Endothelial cell of umbilical vein (primary cell): ENCODE data around the gene FBN3. TPM values are rescaled to one million over a fixed set of nuclear protein-coding genes. Genes with fewer than 3 reads are reported as not detected.

Experiments used
- BruUV-seq: library from RNA; stranded (reverse); fragments of 400-500 nt; replicated peaks from 2 replicates; lab custom pipeline; 2021; lab: Mats Ljungman, UMichigan
- CTCF ChIA-PET: fragments of 300-600, 350-600 bp; sonication (Branson Sonifier 250); formaldehyde crosslinking; loops from one replicate; lab custom pipeline; 2021; ENCODE audit warnings: antibody characterized with exemption, inconsistent platforms; lab: Charles Lee
- POLR2A ChIA-PET: fragments of 300-600, 350-600 bp; sonication (Branson Sonifier 250); formaldehyde crosslinking; loops from one replicate; lab custom pipeline; 2021; ENCODE audit warnings: antibody characterized with exemption, inconsistent platforms; lab: Charles Lee
- DNase-seq: peaks from one replicate; pipeline ENCODE4 v3.0.0-alpha.2; 2011; ENCODE audit warnings: low read depth, low spot score
- FAIRE-seq: peaks from 2 replicates; lab custom pipeline; 2011; peaks lifted over from hg19 to GRCh38; lab: Jason Lieb, UNC
- H2AFZ ChIP-seq: 2 replicates; pipeline ENCODE4 v1.6.0; 2012; ENCODE audit warnings: low read depth, low read length, control low read depth, inconsistent platforms
- H3K27ac ChIP-seq: 2 replicates; pipeline ENCODE4 v1.5.1; 2011; ENCODE audit warnings: low read depth, mild to moderate bottlenecking, control low read depth, low read length, moderate library complexity; ENCODE audit not compliant: insufficient read depth
- H3K27me3 ChIP-seq, 2 experiments: 2 replicates each; pipeline versions ENCODE4 v1.6.0 to v1.6.1; 2011; ENCODE audit warnings: low read length in 2 of 2, mixed read lengths in 1 of 2; ENCODE audit not compliant: control insufficient read depth in 2 of 2, insufficient read depth in 2 of 2
- H3K36me3 ChIP-seq, 2 experiments: 2 replicates in 1 of 2; 3 replicates in 1 of 2; pipeline ENCODE4 v1.5.1; 2011; ENCODE audit warnings: low read length in 2 of 2, mild to moderate bottlenecking in 1 of 2, moderate library complexity in 1 of 2; ENCODE audit not compliant: control insufficient read depth in 2 of 2, insufficient read depth in 2 of 2; ENCODE audit errors: extremely low read depth in 1 of 2
- H3K4me1 ChIP-seq: 3 replicates; pipeline ENCODE4 v1.5.1; 2011; ENCODE audit warnings: mild to moderate bottlenecking, low read length; ENCODE audit not compliant: control insufficient read depth, insufficient read depth; ENCODE audit errors: extremely low read depth
- H3K4me2 ChIP-seq: 2 replicates; pipeline ENCODE4 v1.6.1; 2011; ENCODE audit warnings: low read length, control low read depth, mixed read lengths; ENCODE audit not compliant: insufficient read depth
- H3K4me3 ChIP-seq, 3 experiments: fragments of 200-600 bp in 1 of 3; sonication (generic), shearing (Covaris generic) in 1 of 3; replicated peaks in 1 of 3; 2 replicates each; pipeline ENCODE4 v1.5.1; 2011 to 2016; ENCODE audit warnings: control low read depth in 3 of 3, low read length in 3 of 3, mild to moderate bottlenecking in 2 of 3, inconsistent platforms in 1 of 3, low read depth in 1 of 3, moderate library complexity in 1 of 3; ENCODE audit not compliant: insufficient read depth in 1 of 3
- H3K79me2 ChIP-seq: 2 replicates; pipeline ENCODE4 v1.6.0; 2012; ENCODE audit warnings: low read length, inconsistent platforms; ENCODE audit not compliant: control insufficient read depth, insufficient read depth
- H3K9ac ChIP-seq: replicated peaks from 2 replicates; pipeline ENCODE3; 2011; ENCODE audit warnings: low read length, control low read depth; ENCODE audit not compliant: insufficient read depth; ENCODE audit errors: extremely low read depth
- H3K9me1 ChIP-seq: replicated peaks from 3 replicates; pipeline ENCODE4 v1.6.0; 2011; ENCODE audit warnings: mild to moderate bottlenecking, low read length; ENCODE audit not compliant: control insufficient read depth, insufficient read depth; ENCODE audit errors: extremely low read depth
- H3K9me3 ChIP-seq: replicated peaks from 2 replicates; pipeline ENCODE4 v1.5.1; 2012; ENCODE audit warnings: low read length, inconsistent platforms; ENCODE audit not compliant: control insufficient read depth, insufficient read depth
- H4K20me1 ChIP-seq: replicated peaks from 2 replicates; pipeline ENCODE3; 2011; ENCODE audit warnings: mild to moderate bottlenecking, low read length; ENCODE audit not compliant: control insufficient read depth, insufficient read depth; ENCODE audit errors: extremely low read depth
- EZH2 ChIP-seq: IDR thresholded peaks from 2 replicates; pipeline ENCODE4 v1.6.1; 2012; ENCODE audit warnings: borderline replicate concordance, low read depth, mild to moderate bottlenecking, moderate library complexity, low read length, inconsistent platforms; ENCODE audit not compliant: severe bottlenecking
- FOS ChIP-seq: IDR thresholded peaks from 2 replicates; pipeline ENCODE4 v1.6.1; 2011; ENCODE audit warnings: mild to moderate bottlenecking, low read length, moderate library complexity, borderline replicate concordance; ENCODE audit not compliant: insufficient read depth
- GATA2 ChIP-seq: IDR thresholded peaks from 2 replicates; pipeline ENCODE4 v1.7.0; 2011; ENCODE audit warnings: low read depth, mild to moderate bottlenecking, moderate library complexity, mixed read lengths, low read length; ENCODE audit not compliant: insufficient read length, insufficient read depth
- JUN ChIP-seq: IDR thresholded peaks from 2 replicates; pipeline ENCODE4 v1.6.1; 2011; ENCODE audit warnings: borderline replicate concordance, low read depth; ENCODE audit not compliant: insufficient read length, insufficient read depth
- MYC ChIP-seq: IDR thresholded peaks from one replicate; pipeline ENCODE4 v1.6.1; 2011; ENCODE audit warnings: mild to moderate bottlenecking, low read depth, low read length
- POLR2A ChIP-seq: IDR thresholded peaks from 2 replicates; pipeline ENCODE4 v1.6.1; 2012; ENCODE audit warnings: low read depth, mild to moderate bottlenecking, control low read depth, low read length
- POLR2AphosphoS5 ChIP-seq: IDR thresholded peaks from 2 replicates; pipeline ENCODE4 v1.6.1; 2012; ENCODE audit warnings: low read depth, mild to moderate bottlenecking, control low read depth, low read length, moderate library complexity; ENCODE audit not compliant: insufficient read depth
- dilution Hi-C: fragments of 300-500 bp; cut with MboI; formaldehyde crosslinking; loops from one replicate; pipeline ENCODE4 v1.15.0; 2019; ENCODE audit warnings: low sequenced_read_pairs; ENCODE audit not compliant: extremely low pct_ligation_motif_present
- intact Hi-C: fragments of 100-400 bp; cut with micrococcal nuclease; formaldehyde crosslinking; loops from one replicate; pipeline ENCODE4 v1.10.0; 2022
- polyA plus RNA-seq, 4 experiments: library from polyadenylated mRNA; depleted of rRNA in 3 of 4; stranded (reverse) in 3 of 4; unstranded in 1 of 4; fragments of >200 nt; gene quantifications; 2 replicates each; pipeline versions ENCODE4 v1.2.1 to v1.2.3, GENCODE V29; 2011 to 2012; ENCODE audit warnings: missing spikeins in 1 of 4
- total RNA-seq: library from RNA; stranded (reverse); gene quantifications from 2 replicates; pipeline ENCODE4 v1.2.3, GENCODE V29; 2021
- TF ChIP-seq, protein P1 (sequence below), 2 donors: IDR thresholded peaks; 1 replicate in 1 of 2; 2 replicates in 1 of 2; pipeline ENCODE4 v1.5.1; 2011; ENCODE audit warnings: low read length in 2 of 2, mild to moderate bottlenecking in 2 of 2, moderate library complexity in 2 of 2, control low read depth in 1 of 2, inconsistent platforms in 1 of 2, low read depth in 1 of 2; ENCODE audit not compliant: insufficient read depth in 1 of 2; ENCODE audit errors: extremely low read depth in 1 of 2
- TF ChIP-seq, protein P2 (sequence below): IDR thresholded peaks from 2 replicates; pipeline ENCODE4 v1.6.1; 2011; ENCODE audit not compliant: insufficient read depth, insufficient read length

Gene FBN3
- total and polyA plus RNA-seq, 2 donors (not counting 3 experiments of a cell fraction or from before 2014, with no cell fraction given), result not detected

DNA sequence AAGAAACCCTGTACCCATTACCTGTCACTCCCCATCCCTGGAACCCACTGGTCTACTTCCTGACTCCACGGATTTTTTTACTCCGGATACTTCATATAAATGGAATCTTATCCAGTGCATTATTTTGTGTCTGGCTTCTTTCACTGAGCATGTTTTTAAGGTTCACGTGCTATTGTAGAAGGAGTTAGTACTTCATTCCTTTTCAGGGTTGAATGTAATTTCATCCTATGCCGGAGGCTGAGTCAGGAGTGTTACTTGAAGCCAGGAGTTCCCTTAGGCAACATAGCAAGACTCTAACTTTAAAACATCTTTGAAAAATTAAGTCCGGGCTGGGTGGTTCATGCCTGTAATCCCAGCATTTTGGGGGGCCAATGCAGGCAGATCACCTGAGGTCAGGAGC lies 126.0 kb downstream of the FBN3 start:
- no peaks in the 10 kb centered on the region for H3K4me1 ChIP-seq
- H3K4me2 ChIP-seq, result no peak overlapping the region
- H3K79me2 ChIP-seq, result no peaks in the 10 kb centered on the region
- dilution Hi-C loops, result no loop called here
- H3K9ac ChIP-seq, result no peak overlapping the region
- H3K27ac ChIP-seq, result no peak overlapping the region
- ChIA-PET CTCF (no interaction called here), POLR2A (no interaction called here)
- DNase-seq, result no peak
- no peak for FAIRE-seq
- H4K20me1 ChIP-seq, result no peaks in the 10 kb centered on the region
- no peaks in the 10 kb centered on the region for H3K9me3 ChIP-seq
- no peak overlapping the region for H3K4me3 ChIP-seq
- H2AFZ ChIP-seq, result no peak overlapping the region
- intact Hi-C loops, result no loop called here
- TF ChIP-seq FOS (no peak), MYC (no peak), GATA2 (no peak), POLR2AphosphoS5 (no peak), POLR2A (no peak), EZH2 (no peak), JUN (no peak)
- TF ChIP-seq, protein P1, sequence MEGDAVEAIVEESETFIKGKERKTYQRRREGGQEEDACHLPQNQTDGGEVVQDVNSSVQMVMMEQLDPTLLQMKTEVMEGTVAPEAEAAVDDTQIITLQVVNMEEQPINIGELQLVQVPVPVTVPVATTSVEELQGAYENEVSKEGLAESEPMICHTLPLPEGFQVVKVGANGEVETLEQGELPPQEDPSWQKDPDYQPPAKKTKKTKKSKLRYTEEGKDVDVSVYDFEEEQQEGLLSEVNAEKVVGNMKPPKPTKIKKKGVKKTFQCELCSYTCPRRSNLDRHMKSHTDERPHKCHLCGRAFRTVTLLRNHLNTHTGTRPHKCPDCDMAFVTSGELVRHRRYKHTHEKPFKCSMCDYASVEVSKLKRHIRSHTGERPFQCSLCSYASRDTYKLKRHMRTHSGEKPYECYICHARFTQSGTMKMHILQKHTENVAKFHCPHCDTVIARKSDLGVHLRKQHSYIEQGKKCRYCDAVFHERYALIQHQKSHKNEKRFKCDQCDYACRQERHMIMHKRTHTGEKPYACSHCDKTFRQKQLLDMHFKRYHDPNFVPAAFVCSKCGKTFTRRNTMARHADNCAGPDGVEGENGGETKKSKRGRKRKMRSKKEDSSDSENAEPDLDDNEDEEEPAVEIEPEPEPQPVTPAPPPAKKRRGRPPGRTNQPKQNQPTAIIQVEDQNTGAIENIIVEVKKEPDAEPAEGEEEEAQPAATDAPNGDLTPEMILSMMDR (IDR thresholded peaks at IDR 0.05; ENCODE audit: extremely low read depth in 1 of 2, insufficient read depth in 1 of 2, low read depth in 1 of 2, low read length in 2 of 2), result no peak
- TF ChIP-seq, protein P2, sequence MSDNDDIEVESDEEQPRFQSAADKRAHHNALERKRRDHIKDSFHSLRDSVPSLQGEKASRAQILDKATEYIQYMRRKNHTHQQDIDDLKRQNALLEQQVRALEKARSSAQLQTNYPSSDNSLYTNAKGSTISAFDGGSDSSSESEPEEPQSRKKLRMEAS, result no peak
- H3K36me3 ChIP-seq, result no peaks in the 10 kb centered on the region
- H3K9me1 ChIP-seq, result no peaks in the 10 kb centered on the region
- H3K27me3 ChIP-seq, result no peaks in the 10 kb centered on the region
- no TSS peak for BruUV-seq
